ENCODE data around the gene EPB41L2. TPM values are rescaled to one million over a fixed set of nuclear protein-coding genes. Genes with fewer than 3 reads are reported as not detected.

The EPB41L2 gene
- total RNA-seq, 4 donors from 2014 or later, result 190 to 321 (median 265) TPM

DNA sequence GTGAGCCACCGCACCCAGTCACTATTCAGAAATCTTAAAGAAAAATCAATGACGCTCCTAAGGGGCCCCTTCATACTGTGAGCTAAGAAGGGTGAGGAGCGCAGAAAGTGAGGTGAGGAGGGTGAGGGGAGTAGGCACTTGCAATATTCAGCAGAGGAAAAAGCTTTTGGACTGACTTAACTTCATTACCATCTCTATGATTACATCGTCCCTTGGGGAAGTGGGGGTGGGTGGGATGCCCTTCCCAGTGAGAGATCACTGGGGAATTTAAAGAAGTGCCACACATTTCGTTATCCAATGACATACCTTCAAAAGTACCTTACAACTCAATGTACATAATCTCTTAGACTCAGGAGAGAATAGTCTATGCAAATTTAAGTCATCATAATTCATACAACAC lies 189.3 kb downstream of the EPB41L2 start:
- Histone ChIP-seq H3K36me3 (peaks cover 0 to 37% (median 0%) of the 10 kb centered on the region in 3 donors), H3K27ac (no peak overlapping the region), H3K27me3 (no peaks in the 10 kb centered on the region), H3K4me1 (peaks cover 0 to 18% (median 1%) of the 10 kb centered on the region in 4 donors), H3K9me3 (no peaks in the 10 kb centered on the region), H3K4me3 (no peak overlapping the region)
- TF ChIP-seq EP300 (IDR thresholded peaks at IDR 0.05) (no peak), CTCF (IDR thresholded peaks at IDR 0.05) (no peak), POLR2A (IDR thresholded peaks at IDR 0.05) (no peak)
- WGBS, 2 donors, result 91 to 94% methylated on average over 5 of the region's 5 CpGs
- DNase-seq (ENCODE audit: low spot score in 2 of 2), result no peak

DNA sequence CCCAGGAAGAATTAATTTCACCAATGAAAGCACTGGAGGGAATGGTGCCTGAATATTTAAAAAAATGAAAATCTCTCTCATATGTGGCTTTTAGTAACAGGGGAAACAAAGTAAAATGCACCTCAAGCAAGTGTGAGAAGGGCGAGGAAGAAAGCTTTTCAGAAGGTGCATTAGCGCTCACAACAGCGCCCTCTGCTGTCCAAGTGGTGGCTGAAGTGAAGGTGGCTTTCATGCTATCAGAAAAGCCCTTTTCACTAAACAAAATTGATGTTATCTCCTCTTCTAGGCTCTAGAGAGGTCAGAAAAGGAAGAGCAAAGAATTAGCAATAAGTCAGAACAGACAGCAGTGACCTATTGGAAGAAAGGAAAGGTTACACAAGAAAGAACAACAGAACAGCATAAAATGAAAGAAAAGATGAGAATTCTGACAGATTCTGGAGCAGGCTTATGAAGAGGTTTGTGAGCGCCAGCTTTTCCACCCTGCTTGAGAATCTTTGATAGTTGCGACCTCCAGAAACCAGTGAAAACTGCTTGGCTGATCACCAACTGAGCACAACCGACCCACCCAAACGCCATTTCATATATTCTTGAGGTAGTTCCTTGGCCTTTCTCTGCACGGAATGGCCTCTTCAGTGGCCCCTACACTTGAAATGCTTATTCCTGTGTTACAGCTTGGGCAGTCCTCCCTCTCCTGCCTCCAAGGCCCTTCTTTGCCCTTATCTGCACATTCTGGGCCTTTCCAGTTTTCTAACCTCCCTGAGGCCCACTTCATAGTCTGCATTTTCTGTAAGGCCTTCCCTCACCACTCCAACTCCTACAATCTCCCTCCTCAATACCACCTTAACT lies 190.6 kb downstream of the EPB41L2 start:
- H3K4me3 ChIP-seq, result no peak overlapping the region
- no peak overlapping the region for H3K27ac ChIP-seq
- TF ChIP-seq EP300 (IDR thresholded peaks at IDR 0.05), result no peak
- TF ChIP-seq CTCF (IDR thresholded peaks at IDR 0.05), result peak; percentile 70 to 86 (median 73)
- TF ChIP-seq POLR2A (IDR thresholded peaks at IDR 0.05), result no peak
- peak; percentile 78 to 83 for DNase-seq (ENCODE audit: low spot score in 2 of 2)
- H3K9me3 ChIP-seq, result no peaks in the 10 kb centered on the region
- no peaks in the 10 kb centered on the region for H3K27me3 ChIP-seq
- H3K4me1 ChIP-seq, result peaks cover 0 to 17% (median 1%) of the 10 kb centered on the region in 4 donors
- H3K36me3 ChIP-seq, result peaks cover 0 to 39% (median 0%) of the 10 kb centered on the region in 3 donors
- WGBS, 2 donors, result 59 to 66% methylated on average over 8 of the region's 8 CpGs

- 80 to 81% methylated on average over 9 of the region's 9 CpGs for WGBS, 2 donors
- no peak overlapping the region for H3K4me3 ChIP-seq
Measured at GRCh38 chr6:130870179-130870880, 192.7 kb downstream of the EPB41L2 start.

DNA sequence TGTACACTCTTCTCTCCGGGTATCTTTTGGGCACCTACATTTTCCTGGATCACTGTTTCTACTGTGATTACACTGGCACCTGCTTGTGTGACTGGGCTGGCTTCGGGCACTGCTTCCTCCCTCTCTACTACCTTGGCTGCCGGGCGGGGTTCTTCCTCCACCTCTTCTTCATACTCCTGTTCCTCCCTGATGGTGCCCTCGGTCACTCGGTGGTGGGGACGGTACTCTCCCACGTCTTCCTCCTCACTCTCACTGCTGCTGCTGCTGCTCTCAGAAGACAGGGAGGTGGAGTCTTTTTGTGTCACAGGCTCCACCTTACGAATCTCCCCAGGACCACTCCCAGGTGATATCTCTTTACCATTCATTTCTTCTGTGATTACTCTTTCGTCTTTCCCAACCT lies 193.4 kb downstream of the EPB41L2 start:
- no peak overlapping the region for H3K27ac ChIP-seq
- TF ChIP-seq CTCF (IDR thresholded peaks at IDR 0.05) (no peak), EP300 (IDR thresholded peaks at IDR 0.05) (no peak)
- no peaks in the 10 kb centered on the region for H3K27me3 ChIP-seq
- H3K36me3 ChIP-seq, result peaks cover 0 to 42% (median 0%) of the 10 kb centered on the region in 3 donors
- no peak overlapping the region for H3K4me3 ChIP-seq
- H3K9me3 ChIP-seq, result no peaks in the 10 kb centered on the region
- H3K4me1 ChIP-seq, result peaks cover 0 to 17% (median 1%) of the 10 kb centered on the region in 4 donors
- WGBS, 2 donors, result 90 to 93% methylated on average over 10 of the region's 10 CpGs
- no peak for DNase-seq (ENCODE audit: low spot score in 2 of 2)

More at GRCh38 chr6:130870179-130870880, 192.7 kb downstream of the EPB41L2 start:
- no peak for DNase-seq (ENCODE audit: low spot score in 2 of 2)
- H3K9me3 ChIP-seq, result no peaks in the 10 kb centered on the region
- H3K27me3 ChIP-seq, result no peaks in the 10 kb centered on the region
- H3K36me3 ChIP-seq, result peaks cover 0 to 40% (median 0%) of the 10 kb centered on the region in 3 donors
- no peak for TF ChIP-seq POLR2A (IDR thresholded peaks at IDR 0.05)
- TF ChIP-seq EP300 (IDR thresholded peaks at IDR 0.05), result no peak
- no peak for TF ChIP-seq CTCF (IDR thresholded peaks at IDR 0.05)
- H3K4me1 ChIP-seq, result peaks cover 0 to 17% (median 1%) of the 10 kb centered on the region in 4 donors
- no peak overlapping the region for H3K27ac ChIP-seq

DNA sequence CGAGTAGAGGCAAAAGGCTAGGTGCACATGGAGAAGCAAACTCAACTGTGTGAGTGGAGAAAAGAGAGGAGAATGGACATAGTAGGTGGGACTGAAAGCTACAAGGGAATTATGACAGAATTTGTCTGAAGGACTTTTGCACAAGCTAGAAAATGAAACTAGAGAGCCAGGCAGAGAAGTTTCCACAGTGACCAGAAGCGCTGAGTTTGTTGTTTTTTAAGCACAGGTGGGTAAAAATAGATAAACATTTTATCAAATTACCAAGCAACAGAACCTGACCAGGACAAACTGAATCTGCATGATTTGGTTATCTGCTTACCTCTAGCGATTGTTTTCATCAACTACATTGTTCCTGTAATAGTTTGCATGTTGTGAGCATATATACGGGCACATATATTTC lies 197.3 kb downstream of the EPB41L2 start:
- DNase-seq (ENCODE audit: low spot score in 2 of 2), result no peak
- Histone ChIP-seq H3K4me1 (no peaks in the 10 kb centered on the region), H3K27ac (no peak overlapping the region), H3K4me3 (no peak overlapping the region), H3K36me3 (peaks cover 0 to 80% (median 0%) of the 10 kb centered on the region in 3 donors), H3K9me3 (no peaks in the 10 kb centered on the region), H3K27me3 (no peaks in the 10 kb centered on the region)
- WGBS, 2 donors, result 92 to 93% methylated on average over 4 of the region's 4 CpGs
- no peak for TF ChIP-seq EP300 (IDR thresholded peaks at IDR 0.05)
- no peak for TF ChIP-seq CTCF (IDR thresholded peaks at IDR 0.05)
- TF ChIP-seq POLR2A (IDR thresholded peaks at IDR 0.05), result no peak
